Testis (tissue), 3 donors: ENCODE results near the gene CD226. TPM values are rescaled to one million over a fixed set of nuclear protein-coding genes. Genes with fewer than 3 reads are reported as not detected.

Experiments
- DNase-seq: peaks from one replicate; pipeline ENCODE4 v3.0.0-alpha.2; 2019
- H3K27ac ChIP-seq, 2 donors: fragments of 200-600 bp; sonication (generic); one replicate each; pipeline ENCODE4 v1.5.1; 2019
- H3K27me3 ChIP-seq: fragments of 200-600 bp; sonication (generic); one replicate; pipeline ENCODE4 v1.5.1; 2019
- H3K36me3 ChIP-seq: fragments of 200-600 bp; sonication (generic); one replicate; pipeline ENCODE4 v1.5.1; 2017; ENCODE audit warnings: low read depth; ENCODE audit errors: missing control alignments
- H3K4me1 ChIP-seq: fragments of 200-600 bp; sonication (generic); one replicate; pipeline ENCODE4 v1.5.1; 2019
- H3K4me3 ChIP-seq, 2 donors: fragments of 200-600 bp; sonication (generic); one replicate each; pipeline ENCODE4 v1.5.1; 2017 to 2019
- H3K9me3 ChIP-seq: fragments of 200-600 bp; sonication (generic); one replicate; pipeline ENCODE4 v1.5.1; 2017
- POLR2A ChIP-seq: fragments of 450-650 bp; IDR thresholded peaks from one replicate; pipeline ENCODE4 v1.6.1; 2017; ENCODE audit warnings: antibody characterized with exemption, mild to moderate bottlenecking, moderate library complexity
- WGBS, 2 donors: methylation state at CpG; one replicate each; pipeline ENCODE4 v1.1.5; 2018; 5-methylcytosine and 5-hydroxymethylcytosine counted together
- intact Hi-C: fragments of 100-400 bp; cut with DNase I; formaldehyde crosslinking; loops from one replicate; pipeline ENCODE4 v1.15.1; 2023; ENCODE audit warnings: low total_unique reads
- polyA plus RNA-seq: library from polyadenylated mRNA; stranded (reverse); fragments of 350-450 nt; fragmentation: Illumina TruSeq; extraction: RNeasy Lipid Tissue Mini Kit (QIAGEN cat#74804); gene quantifications from one replicate; pipeline ENCODE4 v1.2.3, GENCODE V29; 2014; ENCODE audit warnings: low read depth, low replicate concordance; ENCODE audit not compliant: insufficient read depth
- total RNA-seq, 2 donors: library from RNA; depleted of rRNA; stranded (reverse); fragments of >200 nt; gene quantifications; one replicate each; pipeline ENCODE4 v1.2.3, GENCODE V29; 2016
- TF ChIP-seq, protein P1 (sequence below), 3 experiments: fragments of 450-650 bp in 2 of 3; fragments of 200-600 bp in 1 of 3; sonication (generic) in 1 of 3; IDR thresholded peaks; one replicate each; pipeline ENCODE4 v1.5.1; 2016 to 2019; ENCODE audit warnings: antibody characterized with exemption in 3 of 3, mild to moderate bottlenecking in 2 of 3, moderate library complexity in 1 of 3

Gene CD226
- total and polyA plus RNA-seq, 3 donors from 2014 or later: 2.6 to 3.0 (median 2.9) TPM

DNA sequence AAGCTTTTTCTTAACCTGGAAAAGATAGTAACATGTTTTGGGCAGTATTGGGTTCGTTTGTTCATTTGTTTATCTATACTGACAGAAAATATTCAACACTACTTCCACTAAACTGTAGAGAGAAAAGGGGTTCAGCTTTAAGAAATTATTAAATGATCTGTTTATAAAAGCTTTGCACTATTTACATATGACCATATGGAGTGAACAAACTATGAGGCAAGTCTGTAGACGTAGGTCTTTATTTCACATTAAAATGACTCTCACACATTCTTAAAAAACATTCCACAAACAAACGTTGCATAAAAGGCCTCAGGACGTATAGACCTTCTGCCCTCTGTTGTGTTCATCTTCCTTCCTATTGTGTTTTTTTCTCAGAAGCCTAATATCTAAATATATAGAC, 94.6 kb downstream of the CD226 start:
- no peaks in the 10 kb centered on the region for H3K27me3 ChIP-seq
- H3K27ac ChIP-seq: no peak overlapping the region
- H3K4me1 ChIP-seq: no peaks in the 10 kb centered on the region
- DNase-seq: no peak
- TF ChIP-seq POLR2A: no peak
- TF ChIP-seq, protein P1, sequence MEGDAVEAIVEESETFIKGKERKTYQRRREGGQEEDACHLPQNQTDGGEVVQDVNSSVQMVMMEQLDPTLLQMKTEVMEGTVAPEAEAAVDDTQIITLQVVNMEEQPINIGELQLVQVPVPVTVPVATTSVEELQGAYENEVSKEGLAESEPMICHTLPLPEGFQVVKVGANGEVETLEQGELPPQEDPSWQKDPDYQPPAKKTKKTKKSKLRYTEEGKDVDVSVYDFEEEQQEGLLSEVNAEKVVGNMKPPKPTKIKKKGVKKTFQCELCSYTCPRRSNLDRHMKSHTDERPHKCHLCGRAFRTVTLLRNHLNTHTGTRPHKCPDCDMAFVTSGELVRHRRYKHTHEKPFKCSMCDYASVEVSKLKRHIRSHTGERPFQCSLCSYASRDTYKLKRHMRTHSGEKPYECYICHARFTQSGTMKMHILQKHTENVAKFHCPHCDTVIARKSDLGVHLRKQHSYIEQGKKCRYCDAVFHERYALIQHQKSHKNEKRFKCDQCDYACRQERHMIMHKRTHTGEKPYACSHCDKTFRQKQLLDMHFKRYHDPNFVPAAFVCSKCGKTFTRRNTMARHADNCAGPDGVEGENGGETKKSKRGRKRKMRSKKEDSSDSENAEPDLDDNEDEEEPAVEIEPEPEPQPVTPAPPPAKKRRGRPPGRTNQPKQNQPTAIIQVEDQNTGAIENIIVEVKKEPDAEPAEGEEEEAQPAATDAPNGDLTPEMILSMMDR (IDR thresholded peaks at IDR 0.05): no peak
- 75 to 87% methylated on average over 4 of the region's 4 CpGs for WGBS, 2 donors
- H3K9me3 ChIP-seq: no peaks in the 10 kb centered on the region
- no peaks in the 10 kb centered on the region for H3K36me3 ChIP-seq
- H3K4me3 ChIP-seq: no peak overlapping the region
- intact Hi-C loops: no loop called here

DNA sequence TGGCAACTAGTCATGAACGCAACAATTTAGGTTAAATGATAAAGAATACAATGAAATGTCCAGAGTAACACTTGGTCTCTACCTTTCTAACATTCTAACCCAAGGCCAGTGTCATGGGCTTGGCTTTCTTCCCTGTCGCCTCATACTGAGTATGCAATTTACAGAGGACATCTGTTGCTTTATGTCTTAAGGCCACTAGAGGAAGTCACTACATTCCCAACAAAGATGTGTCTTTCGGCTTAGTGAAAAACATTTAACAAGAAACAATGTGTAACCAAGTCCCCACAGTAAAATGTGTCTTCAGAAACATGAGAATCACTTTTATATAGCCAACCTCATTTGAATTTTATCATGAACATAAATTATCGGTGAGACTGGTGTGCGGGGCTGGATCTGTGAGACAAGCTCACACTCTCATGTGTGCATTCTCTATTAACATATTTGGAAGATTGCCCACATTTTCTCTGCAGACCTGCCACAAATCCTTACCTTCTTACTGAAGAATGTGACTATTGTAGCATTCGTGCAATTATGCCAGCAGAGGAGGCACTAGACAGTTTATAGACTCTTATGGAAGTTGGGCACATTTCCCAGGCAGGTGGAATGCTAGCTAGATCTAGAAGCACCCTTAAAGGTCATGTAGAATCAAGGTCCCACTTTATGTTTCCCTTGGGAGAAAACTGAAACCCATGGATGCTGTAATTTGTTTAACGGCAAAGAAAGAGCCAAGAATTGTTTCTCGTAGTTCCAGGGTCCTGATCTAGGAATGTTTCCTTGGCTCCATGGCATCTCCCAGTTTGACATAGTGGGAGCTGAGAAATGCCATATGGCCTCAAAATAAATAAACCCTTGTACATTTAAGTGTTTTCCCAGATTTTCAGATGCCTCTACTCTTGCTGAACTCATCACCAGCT, 101.8 kb downstream of the CD226 start:
- H3K36me3 ChIP-seq: no peaks in the 10 kb centered on the region
- DNase-seq: no peak
- TF ChIP-seq, protein P1 (IDR thresholded peaks at IDR 0.05): no peak
- TF ChIP-seq POLR2A: no peak
- WGBS, 2 donors: 52 to 66% methylated on average over 8 of the region's 8 CpGs
- intact Hi-C loops: no loop called here
- peaks cover 4% of the 10 kb centered on the region for H3K4me1 ChIP-seq
- no peaks in the 10 kb centered on the region for H3K27me3 ChIP-seq
- H3K9me3 ChIP-seq: no peaks in the 10 kb centered on the region
- H3K4me3 ChIP-seq: no peak overlapping the region
- no peak overlapping the region for H3K27ac ChIP-seq

DNA sequence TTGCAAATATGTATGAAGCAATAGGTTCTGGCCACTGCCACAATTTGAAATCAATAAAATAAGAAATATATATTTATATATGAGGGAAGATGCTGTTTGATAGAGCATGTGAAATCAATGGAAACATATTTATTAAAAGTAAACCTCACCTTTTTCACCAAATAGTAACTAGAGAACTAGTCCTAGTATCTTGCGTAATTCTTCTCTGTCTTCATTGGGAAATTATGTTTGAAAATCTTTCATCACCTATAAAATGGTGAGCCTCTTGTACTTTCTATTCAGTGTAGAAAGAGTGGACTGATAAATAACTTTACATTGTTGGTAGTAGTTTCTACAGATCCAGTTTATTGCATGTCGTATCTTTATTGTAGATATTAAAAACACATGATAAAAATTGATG, 103.0 kb downstream of the CD226 start:
- no peak for DNase-seq
- Histone ChIP-seq H3K4me3 (no peak overlapping the region), H3K27ac (no peak overlapping the region), H3K4me1 (peaks cover 4% of the 10 kb centered on the region), H3K9me3 (no peaks in the 10 kb centered on the region), H3K36me3 (no peaks in the 10 kb centered on the region), H3K27me3 (no peaks in the 10 kb centered on the region)
- intact Hi-C loops: no loop called here
- TF ChIP-seq, protein P1 (IDR thresholded peaks at IDR 0.05): no peak
- TF ChIP-seq POLR2A: no peak
- 97 to 98% methylated on average over 2 of the region's 2 CpGs for WGBS, 2 donors

DNA sequence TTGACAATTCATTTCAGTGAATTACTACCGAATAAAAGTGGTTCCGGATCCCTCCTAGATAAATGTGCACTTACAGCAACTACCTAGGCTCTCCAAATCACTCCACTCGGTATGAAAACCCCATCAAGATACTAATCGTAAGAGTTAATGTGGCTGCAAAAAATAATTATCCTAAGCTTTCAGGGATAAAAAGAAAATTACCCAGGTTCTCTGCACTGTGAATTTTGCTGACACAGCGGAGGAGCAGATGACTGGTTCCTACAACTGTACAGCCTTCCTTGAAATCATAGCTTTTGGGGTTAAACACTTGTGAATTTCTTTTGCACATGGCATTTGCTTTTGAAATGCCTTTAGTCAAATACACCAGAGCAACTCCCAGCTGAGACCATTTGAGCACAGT, 104.7 kb downstream of the CD226 start:
- no peak overlapping the region for H3K27ac ChIP-seq
- H3K4me1 ChIP-seq: peaks cover 4% of the 10 kb centered on the region
- H3K4me3 ChIP-seq: no peak overlapping the region
- H3K36me3 ChIP-seq: no peaks in the 10 kb centered on the region
- no peak for DNase-seq
- no peaks in the 10 kb centered on the region for H3K27me3 ChIP-seq
- no peaks in the 10 kb centered on the region for H3K9me3 ChIP-seq
- intact Hi-C loops: no loop called here
- TF ChIP-seq, protein P1 (IDR thresholded peaks at IDR 0.05): no peak
- TF ChIP-seq POLR2A: no peak
- 77% methylated on average over 5 of the region's 5 CpGs for WGBS, 2 donors

DNA sequence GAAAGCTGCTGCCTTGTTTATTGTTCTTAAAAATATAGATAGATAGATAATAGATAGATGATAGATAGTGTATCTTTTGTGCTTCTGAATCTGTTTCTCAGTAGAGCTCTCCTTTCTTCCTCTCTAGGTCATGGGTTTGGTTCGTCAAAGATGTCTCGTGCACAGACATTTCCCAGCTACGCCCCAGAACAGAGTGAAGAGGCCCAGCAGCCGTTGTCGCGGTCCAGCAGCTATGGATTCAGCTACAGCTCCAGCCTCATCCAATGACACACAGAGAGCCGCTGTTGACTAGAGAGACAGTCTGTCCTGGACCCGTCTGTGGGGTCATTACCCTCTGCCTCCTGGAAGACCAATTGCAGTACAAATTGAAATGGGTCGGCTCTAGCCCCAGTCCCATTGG, 106.6 kb downstream of the CD226 start:
- Histone ChIP-seq H3K36me3 (no peaks in the 10 kb centered on the region), H3K4me1 (peaks cover 3% of the 10 kb centered on the region), H3K9me3 (no peaks in the 10 kb centered on the region), H3K27me3 (no peaks in the 10 kb centered on the region), H3K4me3 (no peak overlapping the region), H3K27ac (no peak overlapping the region)
- intact Hi-C loops: no loop called here
- WGBS, 2 donors: 87 to 91% methylated on average over 8 to 9 of the region's 9 CpGs
- no peak for DNase-seq
- TF ChIP-seq, protein P1 (IDR thresholded peaks at IDR 0.05): no peak
- TF ChIP-seq POLR2A: no peak
